Fibroblast of skin of abdomen (primary cell): Measurements from ENCODE around the gene APPL2. TPM values are rescaled to one million over a fixed set of nuclear protein-coding genes. Genes with fewer than 3 reads are reported as not detected.
A peak's percentile ranks its signal among the peaks of the same experiment; 100 is the strongest.

ENCODE experiments used
- DNase-seq: peaks from one replicate; pipeline ENCODE4 v3.0.0-alpha.2; 2013
- polyA plus RNA-seq, 2 experiments: library from polyadenylated mRNA; unstranded; fragments of 120-200 nt; gene quantifications; one replicate each; pipeline ENCODE4 v1.2.1, GENCODE V29; 2013; ENCODE audit not compliant: insufficient read length in 2 of 2

The APPL2 gene, protein sequence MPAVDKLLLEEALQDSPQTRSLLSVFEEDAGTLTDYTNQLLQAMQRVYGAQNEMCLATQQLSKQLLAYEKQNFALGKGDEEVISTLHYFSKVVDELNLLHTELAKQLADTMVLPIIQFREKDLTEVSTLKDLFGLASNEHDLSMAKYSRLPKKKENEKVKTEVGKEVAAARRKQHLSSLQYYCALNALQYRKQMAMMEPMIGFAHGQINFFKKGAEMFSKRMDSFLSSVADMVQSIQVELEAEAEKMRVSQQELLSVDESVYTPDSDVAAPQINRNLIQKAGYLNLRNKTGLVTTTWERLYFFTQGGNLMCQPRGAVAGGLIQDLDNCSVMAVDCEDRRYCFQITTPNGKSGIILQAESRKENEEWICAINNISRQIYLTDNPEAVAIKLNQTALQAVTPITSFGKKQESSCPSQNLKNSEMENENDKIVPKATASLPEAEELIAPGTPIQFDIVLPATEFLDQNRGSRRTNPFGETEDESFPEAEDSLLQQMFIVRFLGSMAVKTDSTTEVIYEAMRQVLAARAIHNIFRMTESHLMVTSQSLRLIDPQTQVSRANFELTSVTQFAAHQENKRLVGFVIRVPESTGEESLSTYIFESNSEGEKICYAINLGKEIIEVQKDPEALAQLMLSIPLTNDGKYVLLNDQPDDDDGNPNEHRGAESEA
- 99.9 TPM for polyA plus RNA-seq (2013, experiment 1 of 2; ENCODE audit: insufficient read length)
- 95.0 TPM for polyA plus RNA-seq (2013, experiment 2 of 2; ENCODE audit: insufficient read length)

- DNase-seq: peak; percentile 90
These were observed at the start of gene APPL2 for GRCh38 chr12:105235732-105236476. Gene APPL2 (minus strand): TSS chr12:105236174. CDS start chr12:105236012, 162 bp downstream.

GRCh38 chr12:105285378-105285777 is 49.4 kb upstream of the APPL2 start:
- no peak for DNase-seq

DNA sequence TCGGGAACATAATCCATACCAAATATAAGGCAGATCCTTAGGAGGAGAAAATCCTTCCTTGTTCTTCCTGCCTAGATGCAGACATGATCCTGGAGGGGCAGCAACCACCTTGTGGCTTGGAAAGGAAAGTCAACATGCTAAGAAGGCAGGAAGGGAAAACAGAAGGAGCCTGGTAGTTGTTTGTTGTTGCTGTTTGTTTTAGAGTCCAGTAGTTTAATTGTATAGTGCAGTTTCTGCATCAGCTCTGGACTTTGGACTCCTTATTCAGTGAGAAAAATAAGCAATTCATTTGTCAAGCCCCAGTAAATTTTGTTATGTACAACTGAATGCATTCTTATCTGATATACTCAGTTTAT is 45.7 kb upstream of the APPL2 start:
- no peak for DNase-seq

DNA sequence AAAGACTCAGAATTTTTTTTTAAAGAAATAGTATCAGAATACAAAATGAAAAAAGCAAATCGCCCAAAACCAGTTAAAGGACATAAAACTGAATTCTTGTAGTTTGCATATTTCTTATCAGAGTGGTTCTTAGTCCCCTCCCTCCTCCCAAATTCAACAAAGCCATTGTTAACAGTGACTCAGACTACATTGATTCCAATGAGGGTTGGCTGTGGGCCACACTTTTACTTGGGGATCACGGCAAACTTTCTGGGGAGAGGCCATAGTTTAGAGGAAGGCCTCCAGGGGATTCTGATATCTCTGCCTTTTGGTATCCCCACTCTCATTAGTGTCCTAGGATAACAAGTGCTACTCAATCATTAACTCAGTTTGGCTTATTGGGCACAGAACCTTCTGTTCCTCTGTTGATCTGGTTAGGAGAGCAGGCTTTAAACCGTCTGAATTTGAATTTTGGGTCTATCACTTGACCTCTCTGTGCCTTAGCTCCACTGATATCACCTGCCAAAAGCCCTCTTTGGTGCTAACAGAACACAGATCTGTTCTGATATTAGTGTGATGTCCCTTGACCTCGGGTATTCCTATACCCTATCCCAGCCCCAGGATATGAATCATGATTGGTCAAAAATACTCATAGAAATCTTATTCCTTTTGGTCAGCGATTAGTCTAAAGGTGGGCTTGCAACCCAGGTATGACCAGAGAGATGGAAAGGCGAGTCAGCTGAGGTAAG is 45.2 kb upstream of the APPL2 start:
- DNase-seq: no peak

DNA sequence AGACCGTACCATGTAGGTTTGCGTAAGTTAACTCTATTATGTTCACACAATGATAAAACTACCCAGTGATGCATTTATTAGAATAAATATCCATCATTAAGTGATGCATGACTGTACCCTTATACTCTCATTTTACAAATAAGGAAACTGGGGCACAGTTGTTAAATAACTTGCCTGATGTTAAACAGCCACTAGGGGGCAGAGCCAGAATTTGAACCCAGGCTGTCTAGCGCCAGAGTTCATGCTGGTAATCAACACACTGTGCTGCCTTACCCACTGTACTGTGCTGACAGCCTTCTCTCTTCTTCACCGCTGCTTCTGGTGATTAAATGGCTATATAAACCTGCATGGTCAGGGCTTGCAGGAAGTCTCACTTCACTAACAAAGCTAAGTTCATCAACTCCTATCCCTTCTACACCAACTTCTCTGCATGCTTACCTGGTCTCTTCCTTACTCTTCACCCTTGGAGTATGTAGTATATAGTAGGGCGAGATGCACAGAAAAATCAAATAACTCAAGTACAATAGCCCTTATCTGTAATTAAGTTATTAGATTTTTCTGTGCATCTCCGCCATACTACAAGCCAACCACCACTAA is 43.6 kb upstream of the APPL2 start:
- DNase-seq: no peak

GRCh38 chr12:105278043-105278697 is 42.2 kb upstream of the APPL2 start:
- no peak for DNase-seq

GRCh38 chr12:105275997-105276733 is 40.2 kb upstream of the APPL2 start:
- no peak for DNase-seq

- DNase-seq: no peak
These were observed 38.6 kb upstream of the APPL2 start for GRCh38 chr12:105274571-105274970.

DNA sequence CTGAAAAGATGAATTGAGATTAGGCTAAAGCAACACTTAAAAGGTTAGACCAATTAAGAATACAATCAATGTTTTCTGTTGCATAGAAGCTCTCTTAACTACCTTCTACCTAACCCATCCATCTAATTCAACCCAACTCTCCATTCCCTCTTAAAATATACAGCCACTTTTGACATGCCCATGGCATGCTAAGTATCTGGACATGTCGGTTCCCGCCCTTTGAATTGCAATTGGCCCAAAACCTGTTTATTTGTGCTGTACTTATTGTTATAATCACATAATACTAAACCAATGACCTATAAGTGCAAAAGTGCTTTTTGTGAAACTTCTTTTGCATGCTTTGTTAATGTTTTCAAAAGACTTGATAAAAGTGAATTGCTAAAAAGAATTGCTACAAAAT is 37.6 kb upstream of the APPL2 start:
- DNase-seq: no peak

- DNase-seq: no peak
These were observed 36.9 kb upstream of the APPL2 start for GRCh38 chr12:105272814-105273416.

- DNase-seq: no peak
These were observed 36.2 kb upstream of the APPL2 start for GRCh38 chr12:105272152-105272551.

DNA sequence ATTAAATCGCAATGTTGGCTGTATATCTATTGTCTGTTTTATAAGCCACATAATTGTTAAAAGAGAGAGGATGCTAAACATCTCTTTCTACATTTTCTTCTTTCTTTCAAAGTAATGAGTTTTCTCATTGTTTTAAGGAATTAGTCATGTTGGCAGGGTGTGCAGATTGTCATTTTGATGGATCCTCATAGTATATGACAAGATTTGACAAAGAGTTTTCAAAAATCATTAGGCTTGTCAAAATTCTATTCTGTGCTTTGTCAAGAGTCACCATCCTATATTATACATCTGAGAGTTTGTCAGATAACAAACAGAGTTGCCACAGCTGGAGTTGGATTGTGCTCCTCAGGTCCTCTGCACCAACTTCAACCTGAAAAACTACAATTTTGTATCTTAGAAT is 35.4 kb upstream of the APPL2 start:
- DNase-seq: no peak

GRCh38 chr12:105270671-105271255 is 34.8 kb upstream of the APPL2 start:
- no peak for DNase-seq

DNA sequence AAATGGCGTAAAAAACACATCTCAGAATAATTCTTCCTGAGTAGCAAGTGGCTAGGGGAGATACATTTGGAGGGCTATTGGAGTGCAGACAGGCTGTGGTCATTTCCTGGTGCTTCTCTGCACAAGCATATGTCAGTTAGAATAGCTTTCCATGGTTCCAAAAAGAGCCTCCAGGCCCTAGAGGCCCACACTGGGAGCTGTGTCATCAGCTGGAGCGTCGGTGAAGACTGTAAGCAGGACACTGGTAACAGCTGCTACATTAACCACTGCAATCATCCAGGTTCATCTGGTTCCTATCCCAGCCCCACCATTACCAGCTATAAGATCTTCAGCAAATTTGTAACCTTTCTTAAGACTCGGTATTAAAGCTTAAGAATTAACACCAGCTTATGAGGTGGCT is 31.7 kb upstream of the APPL2 start:
- DNase-seq: peak; percentile 21

GRCh38 chr12:105264771-105265170 is 28.8 kb upstream of the APPL2 start:
- DNase-seq: no peak

DNA sequence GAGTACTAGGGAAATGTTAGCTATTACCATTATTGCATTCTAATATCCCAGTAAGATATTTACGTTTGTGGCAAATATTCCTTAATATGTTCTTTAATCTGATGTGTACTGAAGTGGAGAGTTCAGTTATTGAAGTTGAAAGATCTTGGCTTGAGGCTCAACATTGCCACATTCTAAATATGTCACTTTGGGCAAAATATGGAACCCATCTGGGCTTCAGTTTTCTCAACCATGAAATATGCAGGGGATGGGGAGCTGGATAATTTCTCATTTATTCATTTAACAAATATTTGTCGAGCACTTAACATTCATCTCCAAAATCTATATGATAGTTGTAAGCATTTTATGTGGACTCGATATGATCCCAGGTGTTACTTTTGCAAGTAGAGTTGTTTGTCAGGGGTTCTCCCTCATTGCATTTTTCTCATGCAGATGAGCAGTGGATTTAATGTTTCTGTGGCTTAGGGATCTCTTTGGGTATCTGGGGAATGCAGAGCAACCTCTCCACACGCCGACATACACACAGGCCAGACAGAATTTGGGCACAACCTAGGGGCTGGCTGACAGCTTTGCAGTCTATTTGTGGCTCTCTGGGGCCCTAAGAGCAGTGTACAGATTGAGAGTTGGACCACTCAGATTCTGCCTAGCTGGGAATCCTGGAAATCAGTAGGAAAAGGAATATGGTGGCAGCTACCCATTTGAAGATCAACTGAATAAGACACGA is 26.6 kb upstream of the APPL2 start:
- peak; percentile 76 for DNase-seq

DNA sequence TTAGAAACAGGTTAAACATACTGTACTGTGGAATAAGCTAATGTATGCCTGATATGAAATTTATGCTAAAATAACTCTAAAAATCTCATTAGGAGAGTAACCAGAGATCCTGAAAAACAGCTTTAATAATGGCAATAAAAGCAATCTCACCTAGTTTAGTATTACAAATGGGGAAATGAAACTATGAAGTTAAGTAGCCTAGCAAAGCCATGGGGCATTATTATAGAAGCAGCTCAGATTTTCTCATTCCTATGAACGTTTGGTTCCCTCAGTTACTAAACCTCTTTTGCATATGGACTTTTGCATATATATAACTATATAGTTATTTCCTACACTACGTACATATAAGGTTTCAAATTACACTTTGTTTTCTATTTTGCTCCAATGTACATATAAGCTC is 25.0 kb upstream of the APPL2 start:
- DNase-seq: no peak

GRCh38 chr12:105259226-105259625 is 23.3 kb upstream of the APPL2 start:
- DNase-seq: no peak

DNA sequence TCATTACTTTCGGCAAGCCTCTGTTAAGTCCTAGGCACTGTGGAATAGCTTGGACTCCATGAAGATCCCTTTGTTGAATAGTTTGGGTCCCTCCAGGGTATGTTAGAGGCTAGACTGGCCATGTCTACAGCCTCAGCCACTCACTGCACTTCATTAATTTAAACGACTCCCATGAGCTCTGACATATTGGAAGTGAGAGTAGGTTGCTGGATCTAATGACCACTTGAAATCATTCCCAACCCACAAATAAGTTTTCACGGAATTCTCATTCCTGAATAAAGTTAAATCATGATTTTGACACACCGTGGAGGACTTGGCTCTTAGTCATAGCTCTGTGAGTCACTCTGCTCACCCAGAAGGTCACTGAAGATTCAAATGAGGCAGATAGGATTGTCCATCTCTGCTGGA is 21.4 kb upstream of the APPL2 start:
- DNase-seq: peak; percentile 98
